ENCODE data around the gene DCAKD. TPM values are rescaled to one million over a fixed set of nuclear protein-coding genes. Genes with fewer than 3 reads are reported as not detected.

Gene DCAKD
- total RNA-seq, 1 donor from 2014 or later, result 68.1 TPM

- Mint-ChIP-seq H3K36me3 (ENCODE audit: insufficient read depth) (no peaks in the 10 kb centered on the region), H3K27me3 (peaks cover 29% of the 10 kb centered on the region), H3K4me1 (ENCODE audit: low read depth) (peaks cover 33% of the 10 kb centered on the region), H3K27ac (no peak overlapping the region), H3K9me3 (ENCODE audit: low read depth) (no peaks in the 10 kb centered on the region), H3K4me3 (ENCODE audit: low read depth) (no peak overlapping the region)
- no peak for DNase-seq (ENCODE audit: low spot score, unreplicated experiment)
- TF ChIP-seq, protein P1, sequence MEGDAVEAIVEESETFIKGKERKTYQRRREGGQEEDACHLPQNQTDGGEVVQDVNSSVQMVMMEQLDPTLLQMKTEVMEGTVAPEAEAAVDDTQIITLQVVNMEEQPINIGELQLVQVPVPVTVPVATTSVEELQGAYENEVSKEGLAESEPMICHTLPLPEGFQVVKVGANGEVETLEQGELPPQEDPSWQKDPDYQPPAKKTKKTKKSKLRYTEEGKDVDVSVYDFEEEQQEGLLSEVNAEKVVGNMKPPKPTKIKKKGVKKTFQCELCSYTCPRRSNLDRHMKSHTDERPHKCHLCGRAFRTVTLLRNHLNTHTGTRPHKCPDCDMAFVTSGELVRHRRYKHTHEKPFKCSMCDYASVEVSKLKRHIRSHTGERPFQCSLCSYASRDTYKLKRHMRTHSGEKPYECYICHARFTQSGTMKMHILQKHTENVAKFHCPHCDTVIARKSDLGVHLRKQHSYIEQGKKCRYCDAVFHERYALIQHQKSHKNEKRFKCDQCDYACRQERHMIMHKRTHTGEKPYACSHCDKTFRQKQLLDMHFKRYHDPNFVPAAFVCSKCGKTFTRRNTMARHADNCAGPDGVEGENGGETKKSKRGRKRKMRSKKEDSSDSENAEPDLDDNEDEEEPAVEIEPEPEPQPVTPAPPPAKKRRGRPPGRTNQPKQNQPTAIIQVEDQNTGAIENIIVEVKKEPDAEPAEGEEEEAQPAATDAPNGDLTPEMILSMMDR (IDR thresholded peaks at IDR 0.05; ENCODE audit: unreplicated experiment), result no peak
These were observed 59.0 kb downstream of the DCAKD start for GRCh38 chr17:44992242-44992939.

DNA sequence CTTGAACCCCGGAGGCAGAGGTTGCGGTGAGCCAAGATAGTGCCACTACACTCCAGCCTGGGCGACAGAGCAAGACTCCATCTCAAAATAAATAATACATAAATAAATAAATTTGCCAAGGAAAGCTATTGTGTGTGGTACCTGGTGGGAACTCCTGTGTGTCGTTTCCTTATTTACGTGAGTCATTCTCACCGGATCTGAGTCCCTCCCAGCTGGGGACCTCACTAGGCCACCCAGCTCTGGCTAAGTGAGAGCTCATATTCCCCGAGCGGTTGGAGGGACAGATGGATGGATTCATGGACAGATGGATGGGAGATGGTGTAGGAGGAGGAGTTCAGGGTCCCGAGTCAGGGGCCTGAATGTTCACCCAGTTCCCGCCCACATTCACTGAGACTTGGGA, 60.4 kb downstream of the DCAKD start:
- TF ChIP-seq, protein P1 (IDR thresholded peaks at IDR 0.05; ENCODE audit: unreplicated experiment), result no peak
- DNase-seq (ENCODE audit: low spot score, unreplicated experiment), result no peak
- no peaks in the 10 kb centered on the region for H3K36me3 Mint-ChIP-seq (ENCODE audit: insufficient read depth)
- no peaks in the 10 kb centered on the region for H3K9me3 Mint-ChIP-seq (ENCODE audit: low read depth)
- H3K4me1 Mint-ChIP-seq (ENCODE audit: low read depth), result peaks cover 34% of the 10 kb centered on the region
- no peak overlapping the region for H3K4me3 Mint-ChIP-seq (ENCODE audit: low read depth)
- peaks cover 23% of the 10 kb centered on the region for H3K27me3 Mint-ChIP-seq
- peak overlapping the region; percentile 7 for H3K27ac Mint-ChIP-seq

GRCh38 chr17:44989552-44990138, 61.8 kb downstream of the DCAKD start:
- peaks cover 34% of the 10 kb centered on the region for H3K4me1 Mint-ChIP-seq (ENCODE audit: low read depth)
- peaks cover 27% of the 10 kb centered on the region for H3K27me3 Mint-ChIP-seq
- no peak overlapping the region for H3K4me3 Mint-ChIP-seq (ENCODE audit: low read depth)
- no peaks in the 10 kb centered on the region for H3K36me3 Mint-ChIP-seq (ENCODE audit: insufficient read depth)
- no peaks in the 10 kb centered on the region for H3K9me3 Mint-ChIP-seq (ENCODE audit: low read depth)
- peak overlapping the region; percentile 69 for H3K27ac Mint-ChIP-seq
- no peak for DNase-seq (ENCODE audit: low spot score, unreplicated experiment)
- TF ChIP-seq, protein P1 (IDR thresholded peaks at IDR 0.05; ENCODE audit: unreplicated experiment), result no peak

- DNase-seq (ENCODE audit: low spot score, unreplicated experiment), result peak; percentile 54
- H3K27ac Mint-ChIP-seq, result peak overlapping the region; percentile 91
- H3K9me3 Mint-ChIP-seq (ENCODE audit: low read depth), result no peaks in the 10 kb centered on the region
- TF ChIP-seq, protein P1 (IDR thresholded peaks at IDR 0.05; ENCODE audit: unreplicated experiment), result no peak
- H3K36me3 Mint-ChIP-seq (ENCODE audit: insufficient read depth), result no peaks in the 10 kb centered on the region
- H3K4me3 Mint-ChIP-seq (ENCODE audit: low read depth), result peak overlapping the region; percentile 35
- peaks cover 34% of the 10 kb centered on the region for H3K4me1 Mint-ChIP-seq (ENCODE audit: low read depth)
- peaks cover 16% of the 10 kb centered on the region for H3K27me3 Mint-ChIP-seq
These were observed 63.1 kb downstream of the DCAKD start for GRCh38 chr17:44988044-44988942.

- Mint-ChIP-seq H3K4me3 (ENCODE audit: low read depth) (no peak overlapping the region), H3K36me3 (ENCODE audit: insufficient read depth) (no peaks in the 10 kb centered on the region), H3K27me3 (peaks cover 10% of the 10 kb centered on the region), H3K27ac (no peak overlapping the region), H3K4me1 (ENCODE audit: low read depth) (peaks cover 36% of the 10 kb centered on the region), H3K9me3 (ENCODE audit: low read depth) (no peaks in the 10 kb centered on the region)
- TF ChIP-seq, protein P1 (IDR thresholded peaks at IDR 0.05; ENCODE audit: unreplicated experiment), result no peak
- DNase-seq (ENCODE audit: low spot score, unreplicated experiment), result no peak
These were observed 67.9 kb downstream of the DCAKD start for GRCh38 chr17:44983563-44983962.

Data from progenitor cell of endocrine pancreas (in vitro differentiated cells).